AG04449 (cell line): ENCODE data around the gene PDXK.

Source experiments
- CTCF ChIA-PET: fragments of 350-600 bp; formaldehyde crosslinking; extraction: SDS; loops from one replicate; lab custom pipeline; 2021; ENCODE audit warnings: antibody characterized with exemption; lab: Yijun Ruan, JAX
- POLR2A ChIA-PET: fragments of 400-600, 350-600 bp; formaldehyde crosslinking; extraction: SDS; loops from one replicate; lab custom pipeline; 2020; ENCODE audit warnings: antibody characterized with exemption, inconsistent platforms; lab: Yijun Ruan, JAX
- DNase-seq: peaks from one replicate; pipeline ENCODE4 v3.0.0-alpha.2; 2010; ENCODE audit warnings: low read depth, low spot score
- H3K4me3 ChIP-seq: 2 replicates; pipeline ENCODE4 v1.5.1; 2011; ENCODE audit warnings: low read depth, mild to moderate bottlenecking, control low read depth, low read length
- TF ChIP-seq, protein P1 (sequence below): IDR thresholded peaks from one replicate; pipeline ENCODE4 v1.5.1; 2011; ENCODE audit warnings: mild to moderate bottlenecking, moderate library complexity, low read length, control low read depth, inconsistent platforms; ENCODE audit not compliant: insufficient read depth; ENCODE audit errors: missing control alignments

Gene PDXK

DNA sequence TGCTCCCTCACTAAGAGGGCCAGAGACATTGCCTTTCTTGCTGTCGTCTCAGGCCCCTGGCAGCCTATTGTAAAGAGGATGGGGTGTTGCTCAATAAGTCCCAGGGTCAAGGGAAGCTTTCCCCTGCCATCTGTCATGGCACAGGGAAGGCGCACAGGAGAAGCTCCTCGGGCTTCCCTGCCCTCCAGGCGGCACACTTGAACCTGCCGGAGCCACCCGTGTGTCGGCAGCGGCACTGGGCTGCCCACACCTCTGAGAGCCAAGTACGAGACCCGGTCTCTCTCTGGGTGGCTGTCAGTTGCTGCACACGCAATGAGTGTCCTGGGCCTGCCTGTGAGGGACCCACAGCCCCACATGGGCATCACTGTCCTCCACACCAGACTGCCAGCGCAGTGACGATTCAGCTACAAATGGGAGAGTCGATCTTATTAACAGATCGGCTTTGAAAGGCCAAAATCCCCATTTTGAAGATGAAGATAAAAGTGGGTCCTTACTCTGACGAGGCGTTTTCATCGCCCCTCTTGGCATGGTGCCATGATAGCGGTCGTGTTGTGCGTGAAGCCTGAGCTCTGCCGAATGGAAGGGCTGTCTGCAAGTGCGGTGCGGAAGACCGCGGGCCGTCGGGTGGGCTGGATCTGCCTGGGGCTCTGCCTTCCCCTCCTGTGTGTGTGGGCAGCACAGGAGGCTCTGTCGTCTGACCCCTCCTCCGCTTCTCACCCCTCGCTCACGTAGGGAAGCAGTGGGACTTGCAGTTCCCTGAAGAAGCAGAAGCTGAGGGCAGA is 29.2 kb upstream of the PDXK start:
- TF ChIP-seq, protein P1, sequence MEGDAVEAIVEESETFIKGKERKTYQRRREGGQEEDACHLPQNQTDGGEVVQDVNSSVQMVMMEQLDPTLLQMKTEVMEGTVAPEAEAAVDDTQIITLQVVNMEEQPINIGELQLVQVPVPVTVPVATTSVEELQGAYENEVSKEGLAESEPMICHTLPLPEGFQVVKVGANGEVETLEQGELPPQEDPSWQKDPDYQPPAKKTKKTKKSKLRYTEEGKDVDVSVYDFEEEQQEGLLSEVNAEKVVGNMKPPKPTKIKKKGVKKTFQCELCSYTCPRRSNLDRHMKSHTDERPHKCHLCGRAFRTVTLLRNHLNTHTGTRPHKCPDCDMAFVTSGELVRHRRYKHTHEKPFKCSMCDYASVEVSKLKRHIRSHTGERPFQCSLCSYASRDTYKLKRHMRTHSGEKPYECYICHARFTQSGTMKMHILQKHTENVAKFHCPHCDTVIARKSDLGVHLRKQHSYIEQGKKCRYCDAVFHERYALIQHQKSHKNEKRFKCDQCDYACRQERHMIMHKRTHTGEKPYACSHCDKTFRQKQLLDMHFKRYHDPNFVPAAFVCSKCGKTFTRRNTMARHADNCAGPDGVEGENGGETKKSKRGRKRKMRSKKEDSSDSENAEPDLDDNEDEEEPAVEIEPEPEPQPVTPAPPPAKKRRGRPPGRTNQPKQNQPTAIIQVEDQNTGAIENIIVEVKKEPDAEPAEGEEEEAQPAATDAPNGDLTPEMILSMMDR, result no peak
- no peak for DNase-seq
- CTCF ChIA-PET, result interaction anchor here (1.6 kb wide), 1 partner anchor 10 kb away, joined by 4 read pairs; no protein-coding TSS in a partner anchor
- POLR2A ChIA-PET, result no interaction called here
- no peak overlapping the region for H3K4me3 ChIP-seq

DNA sequence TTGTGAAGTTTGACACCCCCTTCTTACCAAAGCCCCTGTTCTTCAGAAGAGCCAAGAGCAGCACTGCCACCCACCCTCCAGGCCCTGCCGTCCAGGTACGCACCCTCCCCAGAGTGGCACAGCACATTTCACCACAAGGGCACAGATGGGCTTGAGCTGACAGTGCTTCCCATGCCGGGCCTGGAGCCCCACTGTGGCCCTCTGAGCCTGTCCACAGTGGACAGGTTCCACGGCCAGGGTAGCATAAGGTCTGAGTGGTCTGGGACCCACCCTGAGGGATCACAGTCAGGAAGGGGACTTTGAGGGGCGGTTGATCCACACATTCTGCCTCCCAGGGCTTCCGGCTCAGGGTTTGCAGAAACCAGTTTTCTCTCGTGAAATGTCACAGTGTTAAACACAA is 28.6 kb upstream of the PDXK start:
- no peak for DNase-seq
- TF ChIP-seq, protein P1, result no peak
- CTCF ChIA-PET, result no interaction called here
- no peak overlapping the region for H3K4me3 ChIP-seq
- POLR2A ChIA-PET, result no interaction called here

DNA sequence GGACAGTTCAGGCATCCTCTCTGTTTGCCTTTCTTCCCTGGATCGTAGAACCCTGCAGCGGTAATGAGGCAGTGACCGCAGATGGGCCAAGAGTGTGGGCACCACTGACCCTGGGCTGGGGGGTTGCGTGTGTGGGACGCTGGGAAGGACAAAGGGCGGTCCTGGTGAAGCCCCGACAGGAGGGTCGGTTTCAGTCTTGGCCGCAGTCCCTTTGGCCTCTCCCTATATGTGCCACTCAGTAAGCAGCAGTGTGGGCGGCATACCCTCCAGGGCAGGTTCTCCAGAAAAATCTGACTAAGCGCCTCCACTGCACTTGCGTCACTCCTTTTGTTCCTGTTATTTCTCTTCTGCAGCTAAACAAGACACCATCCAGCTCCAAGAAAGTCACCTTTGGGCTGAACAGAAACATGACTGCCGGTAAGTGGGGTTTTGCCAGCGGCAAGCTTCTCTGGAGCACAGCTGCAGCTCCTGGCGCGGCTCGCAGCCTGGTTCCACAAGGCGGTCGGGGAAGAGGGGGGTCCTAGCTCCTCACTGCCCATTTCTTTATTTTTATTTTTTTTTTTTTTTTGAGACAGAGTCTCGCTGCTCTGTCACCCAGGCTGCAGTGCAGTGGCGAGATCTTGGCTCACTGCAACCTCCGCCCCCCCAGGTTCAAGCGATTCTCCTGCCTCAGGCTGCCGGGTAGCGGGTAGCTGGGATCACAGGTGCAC is 27.7 kb upstream of the PDXK start:
- POLR2A ChIA-PET, result no interaction called here
- TF ChIP-seq, protein P1, result no peak
- CTCF ChIA-PET, result no interaction called here
- no peak for DNase-seq
- H3K4me3 ChIP-seq, result no peak overlapping the region

DNA sequence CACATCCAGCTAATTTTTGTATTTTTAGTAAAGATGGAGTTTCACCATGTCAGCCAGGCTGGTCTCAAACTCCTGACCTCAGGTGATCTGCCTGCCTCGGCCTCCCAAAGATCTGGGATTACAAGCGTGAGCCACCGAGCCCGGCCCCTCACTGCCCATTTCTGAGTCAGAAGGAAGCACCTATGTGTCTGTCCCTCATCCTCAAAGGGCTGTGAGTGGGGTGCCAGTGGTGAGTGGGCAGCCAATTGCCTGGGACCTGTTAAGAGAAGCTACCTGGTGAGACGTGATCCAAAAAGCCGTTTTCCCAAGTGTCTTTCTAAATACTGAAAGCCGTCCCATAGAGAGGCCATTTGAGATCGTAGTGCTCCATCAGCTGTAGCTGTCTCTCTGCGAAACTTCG is 27.1 kb upstream of the PDXK start:
- TF ChIP-seq, protein P1, result no peak
- no peak overlapping the region for H3K4me3 ChIP-seq
- CTCF ChIA-PET, result no interaction called here
- POLR2A ChIA-PET, result no interaction called here
- no peak for DNase-seq

DNA sequence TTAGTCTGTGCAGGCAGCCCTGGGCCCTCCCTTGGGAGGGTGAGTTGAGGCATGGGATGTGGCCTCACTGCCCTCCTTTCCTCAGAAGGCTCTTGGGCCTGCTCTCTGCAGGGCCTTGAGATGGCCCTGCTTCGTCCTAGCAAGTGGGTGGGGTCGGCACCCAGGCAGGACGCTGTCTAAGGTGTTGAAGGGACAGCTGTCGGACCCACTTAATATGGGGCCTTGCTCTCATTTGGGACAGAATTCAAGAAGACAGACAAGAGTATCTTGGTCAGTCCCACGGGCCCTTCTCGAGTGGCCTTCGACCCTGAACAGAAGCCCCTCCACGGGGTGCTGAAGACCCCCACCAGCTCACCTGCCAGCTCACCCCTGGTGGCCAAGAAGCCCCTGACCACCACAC is 26.0 kb upstream of the PDXK start:
- no peak for DNase-seq
- POLR2A ChIA-PET, result no interaction called here
- TF ChIP-seq, protein P1, result no peak
- CTCF ChIA-PET, result interaction anchor here (0.8 kb wide), 1 partner anchor 10 kb away, joined by 3 read pairs; no protein-coding TSS in a partner anchor
- H3K4me3 ChIP-seq, result no peak overlapping the region

DNA sequence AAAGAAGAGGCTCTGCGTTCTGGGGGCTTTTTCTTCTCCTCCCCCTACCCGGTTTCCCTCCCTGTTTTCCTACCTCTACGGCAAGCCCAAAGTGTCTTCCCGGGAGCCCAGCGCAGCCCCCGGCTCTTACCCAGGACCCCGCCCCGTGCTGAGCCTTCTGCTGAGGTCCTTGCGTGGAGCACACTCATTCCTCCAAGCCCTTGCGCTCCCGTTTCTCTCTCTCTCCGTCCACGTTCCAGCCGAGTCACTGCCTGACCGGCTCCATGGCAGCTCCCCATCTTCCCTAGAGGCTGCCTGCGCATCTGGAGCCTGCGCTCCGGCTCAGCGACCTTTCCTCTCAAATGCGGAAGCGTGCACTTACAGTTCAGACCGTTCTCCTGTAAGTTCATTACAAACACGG is 24.9 kb upstream of the PDXK start:
- CTCF ChIA-PET, result no interaction called here
- no peak for DNase-seq
- TF ChIP-seq, protein P1, result no peak
- POLR2A ChIA-PET, result no interaction called here
- no peak overlapping the region for H3K4me3 ChIP-seq
